Measurements from ENCODE around the gene PATE1. TPM values are rescaled to one million over a fixed set of nuclear protein-coding genes. Genes with fewer than 3 reads are reported as not detected.
A peak's percentile ranks its signal among the peaks of the same experiment; 100 is the strongest.
"Not testable (repeated sequence)": the region's sequence is repeated elsewhere in the genome, so short reads cannot be mapped to it uniquely, and the experiment has no call there.

PATE1 gene, protein sequence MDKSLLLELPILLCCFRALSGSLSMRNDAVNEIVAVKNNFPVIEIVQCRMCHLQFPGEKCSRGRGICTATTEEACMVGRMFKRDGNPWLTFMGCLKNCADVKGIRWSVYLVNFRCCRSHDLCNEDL
- polyA plus RNA-seq (2013), result not detected in 2 replicates

GRCh38 chr11:125745979-125746378, at the start of gene PATE1:
PATE1 (plus strand) TSS chr11:125746279; CDS start chr11:125746305, 26 bp downstream.
- Histone ChIP-seq H3K27ac (ENCODE audit: low read depth, low read length) (no peak within 1 kb of the TSS), H2BK120ac (ENCODE audit: insufficient read depth, low read length, poor library complexity) (no peak within 1 kb of the TSS), H3K4ac (ENCODE audit: low read depth, low read length) (no peak within 1 kb of the TSS), H3K18ac (ENCODE audit: low read length) (no peak within 1 kb of the TSS), H3K36me3 (ENCODE audit: control insufficient read depth in 1 of 2, insufficient read depth in 2 of 2, low read length in 2 of 2) (no peaks in the 10 kb centered on the region), H4K8ac (ENCODE audit: low read depth, low read length) (no peak within 1 kb of the TSS), H3K4me2 (ENCODE audit: low read length) (no peak within 1 kb of the TSS), H3K27me3 (ENCODE audit: insufficient read depth, low read length) (no peaks in the 10 kb centered on the region), H3K23ac (ENCODE audit: low read length) (no peak within 1 kb of the TSS), H2AK5ac (ENCODE audit: low read length) (no peak within 1 kb of the TSS), H3K14ac (ENCODE audit: low read length) (no peak within 1 kb of the TSS), H4K12ac (ENCODE audit: low read depth, low read length) (no peak within 1 kb of the TSS), H3K79me2 (ENCODE audit: control insufficient read depth, insufficient read depth, low read length, poor library complexity) (no peaks in the 10 kb centered on the region), H2BK12ac (ENCODE audit: low read length) (no peak within 1 kb of the TSS), H3K9ac (ENCODE audit: low read length) (no peak within 1 kb of the TSS), H3K9me3 (ENCODE audit: insufficient read depth, low read depth, low read length) (no peaks in the 10 kb centered on the region), H4K91ac (ENCODE audit: low read depth, low read length) (no peak within 1 kb of the TSS), H2BK5ac (ENCODE audit: low read depth, low read length, poor library complexity) (no peak within 1 kb of the TSS), H3K79me1 (ENCODE audit: low read length) (no peaks in the 10 kb centered on the region), H3K4me1 (ENCODE audit: control insufficient read depth in 1 of 2, insufficient read depth in 2 of 2, low read length in 2 of 2) (no peaks in the 10 kb centered on the region), H2AFZ (ENCODE audit: insufficient read depth, low read length, poor library complexity) (no peak within 1 kb of the TSS), H3K4me3 (ENCODE audit: low read depth, low read length) (no peak within 1 kb of the TSS)
- WGBS (ENCODE audit: extremely low coverage, insufficient coverage, insufficient read length), result no CpG with 5 or more reads among the region's 3 CpGs
- DNase-seq, result no peak

DNA sequence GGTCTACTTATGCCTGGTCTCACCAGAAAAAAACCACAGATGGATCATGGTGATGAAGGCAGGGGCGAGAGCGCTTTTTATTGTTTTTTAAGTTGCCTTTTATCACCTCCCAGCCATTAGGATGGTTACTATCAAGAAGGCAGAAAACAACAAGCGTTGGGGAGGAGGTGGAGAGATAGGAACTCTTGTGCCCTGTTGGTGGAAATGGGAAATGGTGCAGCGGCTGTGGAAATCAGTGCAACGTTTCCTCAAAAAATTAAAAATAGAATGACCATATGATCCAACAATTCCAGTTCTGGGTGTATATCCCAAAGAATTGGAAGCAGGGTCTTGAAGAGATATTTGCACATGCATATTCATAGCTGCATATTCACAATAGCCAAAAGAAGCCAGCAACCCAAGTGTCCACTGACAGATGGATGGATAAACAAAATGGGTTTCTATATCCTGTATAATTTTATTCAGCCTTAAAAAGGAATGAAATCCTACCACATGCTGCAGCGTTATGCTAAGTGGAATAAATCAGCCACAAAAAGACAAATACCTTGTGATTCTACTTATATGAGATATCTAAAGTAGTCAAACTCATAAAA, 45.0 kb upstream of the PATE1 start:
- Histone ChIP-seq H3K9ac (ENCODE audit: low read length) (no peak overlapping the region), H3K27me3 (ENCODE audit: insufficient read depth, low read length) (no peaks in the 10 kb centered on the region)

DNA sequence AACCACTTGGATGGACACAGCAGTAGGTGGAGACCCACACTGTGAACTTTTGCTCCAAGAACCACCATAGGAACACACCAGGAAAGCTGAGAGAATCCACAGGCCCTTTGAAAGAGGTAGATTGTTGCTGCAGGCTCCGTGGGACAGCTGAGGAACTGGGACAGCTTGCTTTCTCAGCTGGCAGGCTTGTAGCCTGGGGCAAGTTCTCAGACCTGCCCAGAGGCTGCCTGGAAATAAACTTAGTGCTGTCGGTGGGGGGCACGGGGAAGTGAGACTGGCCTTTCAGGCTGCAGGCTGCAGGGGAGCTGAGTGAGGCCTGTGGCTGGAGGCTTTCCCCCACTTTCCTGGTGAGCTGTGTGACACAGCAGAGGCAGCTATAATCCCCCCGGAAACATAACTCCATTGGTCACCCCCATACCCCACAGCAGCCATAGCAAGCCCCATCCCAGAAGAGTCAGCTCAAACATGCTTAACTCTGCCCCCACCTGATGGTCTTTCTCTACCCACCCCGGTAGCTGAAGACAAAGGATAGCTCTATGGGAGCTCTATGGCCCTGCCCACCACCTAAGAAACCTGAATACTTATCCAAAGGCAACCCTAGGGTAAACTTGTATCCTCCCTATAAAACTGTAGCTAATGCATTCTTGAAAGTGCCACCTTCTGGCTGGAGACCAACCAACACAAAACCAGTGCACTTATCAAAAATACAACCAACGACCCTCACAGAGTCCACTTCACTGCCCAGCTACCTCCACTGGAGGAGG, 44.0 kb upstream of the PATE1 start:
- Histone ChIP-seq H3K4me2 (ENCODE audit: low read length) (no peak overlapping the region), H3K79me2 (ENCODE audit: control insufficient read depth, insufficient read depth, low read length, poor library complexity) (no peaks in the 10 kb centered on the region), H3K4me1 (ENCODE audit: control insufficient read depth in 1 of 2, insufficient read depth in 2 of 2, low read length in 2 of 2) (no peaks in the 10 kb centered on the region), H4K12ac (ENCODE audit: low read depth, low read length) (no peak overlapping the region), H3K23ac (ENCODE audit: low read length) (no peak overlapping the region), H3K4ac (ENCODE audit: low read depth, low read length) (no peak overlapping the region), H3K18ac (ENCODE audit: low read length) (no peak overlapping the region), H4K91ac (ENCODE audit: low read depth, low read length) (no peak overlapping the region), H3K4me3 (ENCODE audit: low read depth, low read length) (no peak overlapping the region), H3K36me3 (ENCODE audit: control insufficient read depth in 1 of 2, insufficient read depth in 2 of 2, low read length in 2 of 2) (no peaks in the 10 kb centered on the region), H3K79me1 (ENCODE audit: low read length) (no peaks in the 10 kb centered on the region), H3K9ac (ENCODE audit: low read length) (no peak overlapping the region), H2AK5ac (ENCODE audit: low read length) (no peak overlapping the region), H2BK120ac (ENCODE audit: insufficient read depth, low read length, poor library complexity) (no peak overlapping the region), H3K9me3 (ENCODE audit: insufficient read depth, low read depth, low read length) (no peaks in the 10 kb centered on the region), H3K27me3 (ENCODE audit: insufficient read depth, low read length) (no peaks in the 10 kb centered on the region), H2BK5ac (ENCODE audit: low read depth, low read length, poor library complexity) (no peak overlapping the region), H3K27ac (ENCODE audit: low read depth, low read length) (no peak overlapping the region), H3K14ac (ENCODE audit: low read length) (no peak overlapping the region), H4K8ac (ENCODE audit: low read depth, low read length) (no peak overlapping the region), H2AFZ (ENCODE audit: insufficient read depth, low read length, poor library complexity) (no peak overlapping the region), H2BK12ac (ENCODE audit: low read length) (no peak overlapping the region)
- DNase-seq, result peak in 1 of 2 donors; percentile 8
- no CpG with 5 or more reads among the region's 6 CpGs for WGBS (ENCODE audit: extremely low coverage, insufficient coverage, insufficient read length)

More for the DNA sequence above, 45.0 kb upstream of the PATE1 start:
- H3K14ac ChIP-seq (ENCODE audit: low read length), result no peak overlapping the region
- no peak overlapping the region for H3K23ac ChIP-seq (ENCODE audit: low read length)
- no peaks in the 10 kb centered on the region for H3K79me2 ChIP-seq (ENCODE audit: control insufficient read depth, insufficient read depth, low read length, poor library complexity)
- H3K9me3 ChIP-seq (ENCODE audit: insufficient read depth, low read depth, low read length), result no peaks in the 10 kb centered on the region
- no peaks in the 10 kb centered on the region for H3K36me3 ChIP-seq (ENCODE audit: control insufficient read depth in 1 of 2, insufficient read depth in 2 of 2, low read length in 2 of 2)
- H4K8ac ChIP-seq (ENCODE audit: low read depth, low read length), result no peak overlapping the region
- no peak for DNase-seq
- H3K79me1 ChIP-seq (ENCODE audit: low read length), result no peaks in the 10 kb centered on the region
- H2BK5ac ChIP-seq (ENCODE audit: low read depth, low read length, poor library complexity), result no peak overlapping the region
- no peak overlapping the region for H2BK120ac ChIP-seq (ENCODE audit: insufficient read depth, low read length, poor library complexity)
- no peak overlapping the region for H3K18ac ChIP-seq (ENCODE audit: low read length)
- no CpG with 5 or more reads among the region's 6 CpGs for WGBS (ENCODE audit: extremely low coverage, insufficient coverage, insufficient read length)
- H3K4me2 ChIP-seq (ENCODE audit: low read length), result no peak overlapping the region
- H2AK5ac ChIP-seq (ENCODE audit: low read length), result no peak overlapping the region
- no peak overlapping the region for H3K4me3 ChIP-seq (ENCODE audit: low read depth, low read length)
- H2BK12ac ChIP-seq (ENCODE audit: low read length), result no peak overlapping the region
- H4K12ac ChIP-seq (ENCODE audit: low read depth, low read length), result no peak overlapping the region
- no peak overlapping the region for H3K27ac ChIP-seq (ENCODE audit: low read depth, low read length)
- H4K91ac ChIP-seq (ENCODE audit: low read depth, low read length), result no peak overlapping the region
- no peak overlapping the region for H3K4ac ChIP-seq (ENCODE audit: low read depth, low read length)
- no peak overlapping the region for H2AFZ ChIP-seq (ENCODE audit: insufficient read depth, low read length, poor library complexity)
- no peaks in the 10 kb centered on the region for H3K4me1 ChIP-seq (ENCODE audit: control insufficient read depth in 1 of 2, insufficient read depth in 2 of 2, low read length in 2 of 2)

DNA sequence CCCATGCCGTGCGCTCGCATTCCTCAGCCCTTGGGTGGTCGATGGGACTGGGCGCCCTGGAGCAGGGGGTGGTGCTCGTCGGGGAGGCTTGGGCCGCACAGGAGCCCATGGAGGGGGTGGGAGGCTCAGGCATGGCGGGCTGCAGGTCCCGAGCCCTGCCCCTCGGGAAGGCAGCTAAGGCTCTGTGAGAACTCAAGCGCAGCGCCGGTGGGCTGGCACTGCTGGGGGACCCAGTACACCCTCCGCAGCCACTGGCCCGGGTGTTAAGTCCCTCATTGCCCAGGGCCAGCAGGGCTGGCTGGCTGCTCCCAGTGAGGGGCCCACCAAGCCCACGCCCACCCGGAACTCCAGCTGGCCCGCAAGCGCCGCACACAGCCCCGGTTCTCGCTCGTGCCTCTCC, 41.4 kb upstream of the PATE1 start:
- not testable (repeated sequence) for H3K79me1 ChIP-seq (ENCODE audit: low read length); H3K27ac ChIP-seq (ENCODE audit: low read depth, low read length); H2AFZ ChIP-seq (ENCODE audit: insufficient read depth, low read length, poor library complexity); H3K4me1 ChIP-seq (ENCODE audit: control insufficient read depth in 1 of 2, insufficient read depth in 2 of 2, low read length in 2 of 2); DNase-seq; H3K18ac ChIP-seq (ENCODE audit: low read length); H2BK12ac ChIP-seq (ENCODE audit: low read length); H4K12ac ChIP-seq (ENCODE audit: low read depth, low read length); H3K9me3 ChIP-seq (ENCODE audit: insufficient read depth, low read depth, low read length); H3K23ac ChIP-seq (ENCODE audit: low read length); H2BK5ac ChIP-seq (ENCODE audit: low read depth, low read length, poor library complexity); H3K36me3 ChIP-seq (ENCODE audit: control insufficient read depth in 1 of 2, insufficient read depth in 2 of 2, low read length in 2 of 2); H2AK5ac ChIP-seq (ENCODE audit: low read length); H3K9ac ChIP-seq (ENCODE audit: low read length); H3K14ac ChIP-seq (ENCODE audit: low read length); H3K4me2 ChIP-seq (ENCODE audit: low read length); H3K27me3 ChIP-seq (ENCODE audit: insufficient read depth, low read length); H3K4ac ChIP-seq (ENCODE audit: low read depth, low read length); H4K91ac ChIP-seq (ENCODE audit: low read depth, low read length); H2BK120ac ChIP-seq (ENCODE audit: insufficient read depth, low read length, poor library complexity); H4K8ac ChIP-seq (ENCODE audit: low read depth, low read length); H3K4me3 ChIP-seq (ENCODE audit: low read depth, low read length); H3K79me2 ChIP-seq (ENCODE audit: control insufficient read depth, insufficient read depth, low read length, poor library complexity)
- WGBS (ENCODE audit: extremely low coverage, insufficient coverage, insufficient read length), result no CpG with 5 or more reads among the region's 24 CpGs
